SU-DHL-6 (cell line): ENCODE measurements around the gene TTLL11.

Source experiments
- H2AFZ ChIP-seq: fragments of 200-600 bp; sonication (generic); 2 replicates; pipeline ENCODE4 v1.6.1; 2014; ENCODE audit warnings: low read depth, mild to moderate bottlenecking, moderate library complexity, mixed read lengths, antibody characterized with exemption, low read length; ENCODE audit not compliant: severe bottlenecking
- H3F3A ChIP-seq: fragments of 200-600 bp; shearing (Covaris generic); 2 replicates; pipeline ENCODE4 v1.6.0; 2016; ENCODE audit warnings: antibody characterized with exemption, mild to moderate bottlenecking; ENCODE audit not compliant: insufficient read depth
- H3K27ac ChIP-seq: fragments of 200-600 bp; sonication (generic); 2 replicates; pipeline ENCODE4 v1.5.1; 2016; ENCODE audit warnings: low read depth, mild to moderate bottlenecking, low read length, moderate library complexity, mixed read lengths
- H3K27me3 ChIP-seq: fragments of 200-600 bp; sonication (generic), shearing (Covaris generic); 2 replicates; pipeline ENCODE4 v1.6.0; 2014; ENCODE audit warnings: mild to moderate bottlenecking, low read length
- H3K36me3 ChIP-seq: fragments of 200-600 bp; sonication (generic); 2 replicates; pipeline ENCODE4 v1.6.1; 2014; ENCODE audit warnings: mild to moderate bottlenecking, low read length, mixed read lengths
- H3K4me2 ChIP-seq: fragments of 300-600, 200-600 bp; shearing (Covaris generic), sonication (generic); 2 replicates; pipeline ENCODE4 v1.6.0; 2014; ENCODE audit warnings: low read length, low read depth, mild to moderate bottlenecking; ENCODE audit not compliant: poor library complexity, severe bottlenecking
- H3K4me3 ChIP-seq: fragments of 200-600 bp; sonication (generic); 2 replicates; pipeline ENCODE4 v1.5.1; 2014; ENCODE audit warnings: antibody characterized with exemption, low read length, mild to moderate bottlenecking, mixed read lengths; ENCODE audit not compliant: insufficient read depth, poor library complexity, severe bottlenecking
- H3K79me2 ChIP-seq: fragments of 200-600 bp; sonication (generic); 2 replicates; pipeline ENCODE4 v1.6.1; 2014; ENCODE audit warnings: mild to moderate bottlenecking, low read length, moderate library complexity; ENCODE audit not compliant: insufficient read depth
- H3K9ac ChIP-seq: fragments of 200-600 bp; sonication (generic); 2 replicates; pipeline ENCODE4 v1.7.0; 2014; ENCODE audit warnings: mild to moderate bottlenecking, low read length
- H3K9me2 ChIP-seq: fragments of 200-600 bp; sonication (generic); replicated peaks from 2 replicates; pipeline ENCODE4 v1.6.1; 2014; ENCODE audit warnings: low read length; ENCODE audit not compliant: insufficient read depth
- H3K9me3 ChIP-seq: fragments of 200-600 bp; sonication (generic); 2 replicates; pipeline ENCODE4 v1.6.1; 2014; ENCODE audit warnings: low read length, mixed read lengths; ENCODE audit not compliant: insufficient read depth
- H4K20me1 ChIP-seq: fragments of 200-600 bp; sonication (generic); 2 replicates; pipeline ENCODE4 v1.6.1; 2014; ENCODE audit warnings: low read depth, mild to moderate bottlenecking, antibody characterized with exemption, low read length, moderate library complexity, mixed read lengths
- CTCF ChIP-seq: fragments of 200-600 bp; sonication (generic); IDR thresholded peaks from one replicate; pipeline ENCODE4 v1.5.1; 2017; ENCODE audit warnings: antibody characterized with exemption, mild to moderate bottlenecking, low read length, moderate library complexity; ENCODE audit not compliant: insufficient read depth, poor library complexity, severe bottlenecking
- EZH2phosphoT487 ChIP-seq: fragments of 200-600 bp; sonication (generic), shearing (Covaris generic); conservative IDR thresholded peaks from 2 replicates; pipeline ENCODE4 v1.6.1; 2018; ENCODE audit warnings: mild to moderate bottlenecking, antibody characterized with exemption, low read length, moderate library complexity, mixed read lengths

The TTLL11 gene

GRCh38 chr9:121926351-121926801 lies 166.7 kb downstream of the TTLL11 start:
- Histone ChIP-seq H4K20me1 (no peaks in the 10 kb centered on the region), H3K36me3 (no peaks in the 10 kb centered on the region), H3K27me3 (no peaks in the 10 kb centered on the region), H3K9me2 (no peaks in the 10 kb centered on the region), H3K27ac (no peak overlapping the region), H3K4me3 (no peak overlapping the region), H3K9ac (no peak overlapping the region), H3K79me2 (no peaks in the 10 kb centered on the region), H3K4me2 (no peak overlapping the region), H3F3A (no peaks in the 10 kb centered on the region), H2AFZ (no peak overlapping the region), H3K9me3 (no peaks in the 10 kb centered on the region)
- no peak for TF ChIP-seq EZH2phosphoT487
- no peak for TF ChIP-seq CTCF

DNA sequence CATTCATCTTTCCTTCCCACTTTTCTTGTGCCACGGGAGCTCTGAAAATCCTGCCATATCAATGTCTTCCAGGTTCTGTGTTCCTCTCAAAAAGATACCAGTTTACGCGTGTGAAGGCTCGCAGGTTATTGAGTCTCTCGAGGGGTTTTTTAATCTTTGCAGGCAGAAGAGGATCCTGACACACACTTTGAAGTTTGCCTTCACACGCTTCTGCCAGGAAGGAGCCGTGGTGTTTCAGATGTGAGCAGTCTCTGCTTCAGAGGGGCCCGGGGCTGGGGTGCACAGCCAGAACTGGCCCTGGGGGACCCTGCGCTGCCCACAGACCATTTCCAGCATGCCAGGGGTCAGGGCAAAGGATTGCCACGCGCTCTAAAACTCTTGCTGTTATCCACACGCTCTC lies 167.2 kb downstream of the TTLL11 start:
- Histone ChIP-seq H3K27me3 (no peaks in the 10 kb centered on the region), H3K4me2 (no peak overlapping the region), H3K9me3 (no peaks in the 10 kb centered on the region), H2AFZ (no peak overlapping the region), H3F3A (no peaks in the 10 kb centered on the region), H3K27ac (no peak overlapping the region), H3K9ac (no peak overlapping the region), H4K20me1 (no peaks in the 10 kb centered on the region), H3K79me2 (no peaks in the 10 kb centered on the region), H3K9me2 (no peaks in the 10 kb centered on the region), H3K36me3 (no peaks in the 10 kb centered on the region), H3K4me3 (no peak overlapping the region)
- TF ChIP-seq CTCF (no peak), EZH2phosphoT487 (no peak)

GRCh38 chr9:121924700-121925099 lies 168.4 kb downstream of the TTLL11 start:
- Histone ChIP-seq H3K9me3 (no peaks in the 10 kb centered on the region), H3F3A (no peaks in the 10 kb centered on the region), H4K20me1 (no peaks in the 10 kb centered on the region), H3K4me2 (no peak overlapping the region), H3K27me3 (no peaks in the 10 kb centered on the region), H3K27ac (no peak overlapping the region), H3K4me3 (no peak overlapping the region), H2AFZ (no peak overlapping the region), H3K9ac (no peak overlapping the region), H3K36me3 (no peaks in the 10 kb centered on the region), H3K79me2 (no peaks in the 10 kb centered on the region), H3K9me2 (no peaks in the 10 kb centered on the region)
- TF ChIP-seq CTCF (no peak), EZH2phosphoT487 (no peak)

- Histone ChIP-seq H3K9ac (no peak overlapping the region), H3K79me2 (no peaks in the 10 kb centered on the region), H2AFZ (no peak overlapping the region), H4K20me1 (no peaks in the 10 kb centered on the region), H3F3A (no peaks in the 10 kb centered on the region), H3K9me3 (no peaks in the 10 kb centered on the region), H3K9me2 (no peaks in the 10 kb centered on the region), H3K4me3 (no peak overlapping the region), H3K36me3 (no peaks in the 10 kb centered on the region), H3K27ac (no peak overlapping the region), H3K27me3 (no peaks in the 10 kb centered on the region), H3K4me2 (no peak overlapping the region)
- TF ChIP-seq EZH2phosphoT487 (no peak), CTCF (no peak)
Measured at GRCh38 chr9:121921444-121921843, 171.7 kb downstream of the TTLL11 start.
